EH (cell line): ENCODE measurements around the gene TST.
"Not testable (repeated sequence)": the region's sequence is repeated elsewhere in the genome, so short reads cannot be mapped to it uniquely, and the experiment has no call there.

Experiments used
- DNase-seq: peaks from one replicate; pipeline ENCODE4 v3.0.0-alpha.2; 2015; ENCODE audit warnings: low read depth

TST gene

DNA sequence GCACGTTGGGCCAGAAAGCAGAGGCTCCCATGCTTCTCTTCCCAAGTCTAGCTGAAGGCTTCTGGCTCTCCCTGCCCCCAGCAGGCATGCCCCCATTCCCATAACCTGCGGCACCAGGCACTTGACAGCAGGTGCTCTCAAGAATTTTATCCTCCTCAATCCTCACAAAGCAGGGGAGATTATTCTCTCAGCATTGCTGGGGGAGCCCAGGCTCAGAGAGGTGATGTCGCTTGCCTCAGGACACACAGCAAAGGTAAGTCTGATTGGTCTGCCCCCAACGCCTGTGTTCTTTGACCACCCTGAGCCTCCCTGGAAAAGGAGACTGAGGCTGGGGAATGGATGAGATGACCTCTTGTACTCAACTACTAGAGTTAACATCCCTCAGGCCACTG is 4.8 kb downstream of the TST start:
- DNase-seq = no peak

DNA sequence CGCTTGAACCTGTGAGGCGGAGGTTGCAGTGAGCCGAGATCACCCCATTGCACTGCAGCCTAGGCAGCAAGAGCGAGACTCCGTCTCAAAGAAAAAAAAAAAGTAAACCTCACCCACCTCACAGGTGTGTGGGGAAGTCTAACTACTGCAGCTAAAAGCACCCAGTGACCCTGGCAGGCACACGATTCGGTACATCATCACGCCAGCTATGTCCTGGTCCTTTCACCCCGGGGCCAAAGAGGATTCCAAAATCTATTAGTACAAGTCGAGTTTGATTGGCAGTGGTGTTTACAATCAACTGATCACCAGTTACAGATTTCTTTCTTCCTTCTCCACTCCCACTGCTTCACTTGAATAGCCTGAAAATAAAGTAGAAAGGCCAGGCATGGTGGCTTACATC is 6.3 kb downstream of the TST start:
- DNase-seq = no peak

DNA sequence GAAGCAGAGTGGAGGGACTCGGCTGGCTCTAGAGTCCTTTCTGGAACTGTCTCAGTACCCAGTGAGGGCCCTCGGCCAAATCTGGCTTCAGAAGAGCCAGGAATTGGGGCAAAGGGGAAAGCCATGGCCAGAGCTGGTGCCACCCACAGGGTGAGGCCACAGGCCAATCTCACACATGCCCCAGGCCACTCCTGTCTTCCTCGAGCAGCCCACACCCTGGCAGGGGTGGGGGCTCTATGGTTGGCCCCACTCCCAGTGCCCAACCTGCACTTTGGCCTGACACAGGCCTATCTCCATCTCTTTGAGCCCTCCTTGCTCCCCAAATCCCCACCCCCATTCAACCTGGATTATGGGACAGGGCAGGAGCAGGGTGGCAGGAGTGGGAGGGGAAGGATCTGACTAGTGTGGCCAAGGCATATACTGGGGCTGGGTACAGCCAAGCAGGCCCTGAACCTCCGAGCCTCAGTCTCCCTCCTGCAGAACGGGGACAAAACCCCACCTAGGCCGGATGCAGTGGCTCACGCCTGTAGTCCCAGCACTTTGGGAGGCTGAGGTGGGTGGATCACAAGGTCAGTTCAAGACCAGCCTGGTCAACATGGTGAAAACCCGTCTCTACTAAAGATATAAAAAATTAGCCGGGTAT is 6.9 kb downstream of the TST start:
- DNase-seq = no peak

DNA sequence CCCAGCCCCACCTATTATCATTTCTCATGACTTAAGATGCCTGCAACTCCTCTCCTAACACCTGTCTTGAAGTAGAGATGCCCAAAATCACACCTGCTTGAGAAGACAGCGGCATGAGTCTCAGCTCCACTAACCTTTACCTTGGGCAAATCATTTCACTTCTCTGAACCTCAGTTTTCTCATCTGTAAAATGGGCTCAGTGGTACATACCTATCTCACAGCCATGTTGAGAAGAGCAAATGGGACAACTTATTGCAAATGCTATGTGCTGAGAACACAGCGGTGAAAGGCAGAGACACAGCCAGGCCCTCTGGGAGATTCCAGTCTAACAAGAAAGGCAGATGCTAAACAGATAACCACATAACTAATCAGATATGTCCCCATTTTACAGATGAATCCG is 7.8 kb downstream of the TST start:
- DNase-seq = no peak

DNA sequence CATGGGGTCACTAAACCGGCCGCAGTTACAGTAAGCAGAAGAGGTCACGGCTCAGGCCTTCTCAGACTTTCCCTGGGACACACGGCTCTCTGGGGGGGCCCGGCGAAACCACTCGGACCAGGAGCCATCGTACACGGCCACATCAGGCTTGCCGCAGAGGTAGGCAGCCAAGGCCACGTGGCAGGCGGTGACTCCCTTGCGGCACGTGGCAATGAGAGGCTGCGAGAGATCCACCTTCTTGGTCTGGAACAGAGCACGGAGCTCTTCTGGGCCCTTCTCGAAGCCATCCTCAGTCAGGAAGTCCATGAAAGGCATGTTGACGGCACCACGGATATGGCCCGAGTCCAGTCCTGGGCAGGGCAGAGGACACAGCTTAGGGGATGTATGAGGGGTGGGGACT is 8.3 kb downstream of the TST start:
- no peak for DNase-seq

DNA sequence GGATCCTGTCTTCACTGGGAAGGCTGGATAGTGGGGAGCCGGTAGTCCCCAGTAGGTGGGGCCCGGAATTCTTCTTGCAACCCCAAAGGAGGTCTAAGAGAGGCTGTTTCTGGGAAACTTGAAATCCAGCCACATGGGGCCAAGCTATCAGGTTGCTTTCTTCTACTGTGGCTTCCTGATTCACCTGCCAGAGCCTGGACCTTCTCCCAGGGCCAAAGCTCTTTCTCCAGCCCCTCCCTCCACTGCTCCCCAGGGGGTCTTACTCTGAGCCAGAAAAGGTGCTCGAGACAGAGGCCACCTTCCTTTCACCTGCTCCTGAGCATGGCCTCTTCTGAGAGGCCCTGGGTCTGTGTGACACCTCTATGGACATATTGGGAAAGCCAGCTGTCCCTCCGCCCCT is 9.1 kb downstream of the TST start:
- DNase-seq = no peak

DNA sequence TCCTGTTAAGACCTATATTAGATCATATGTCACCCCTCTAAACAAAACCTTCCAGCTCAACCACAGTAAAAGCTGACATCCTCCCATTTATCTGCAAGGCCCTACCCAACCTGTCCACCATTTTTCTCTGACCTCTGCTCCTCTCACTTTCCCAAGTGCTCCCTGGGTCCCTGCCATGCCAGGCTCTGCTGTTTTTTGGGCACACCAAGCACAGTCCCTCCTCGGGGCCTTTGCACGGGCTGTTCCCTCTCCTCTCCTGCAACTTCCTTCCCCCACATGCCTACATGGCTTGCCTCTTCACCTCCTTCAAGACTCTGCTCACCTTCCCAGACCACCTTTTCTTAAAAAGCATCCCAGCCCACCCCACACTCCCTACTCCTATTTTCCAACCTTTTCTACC is 9.8 kb downstream of the TST start:
- no peak for DNase-seq

DNA sequence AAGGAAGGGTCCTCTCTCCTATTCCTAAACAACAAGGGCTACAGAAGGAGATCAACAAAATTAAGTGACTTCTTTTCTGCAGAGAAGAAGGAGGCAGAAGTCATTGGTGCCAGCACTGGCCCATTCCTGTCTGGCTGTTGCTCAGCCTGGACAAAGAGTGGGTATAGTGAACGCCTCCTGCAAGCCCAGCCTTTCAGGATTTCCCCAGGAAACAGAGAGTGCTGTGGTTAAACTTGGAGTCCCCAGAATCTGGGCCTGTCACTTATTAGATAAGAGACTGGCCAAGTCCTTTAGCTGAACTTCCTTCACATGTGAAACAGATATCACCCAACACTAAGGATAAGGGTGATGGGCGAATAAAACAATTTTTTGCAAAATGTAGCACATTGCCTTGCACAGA is 10.9 kb downstream of the TST start:
- no peak for DNase-seq

DNA sequence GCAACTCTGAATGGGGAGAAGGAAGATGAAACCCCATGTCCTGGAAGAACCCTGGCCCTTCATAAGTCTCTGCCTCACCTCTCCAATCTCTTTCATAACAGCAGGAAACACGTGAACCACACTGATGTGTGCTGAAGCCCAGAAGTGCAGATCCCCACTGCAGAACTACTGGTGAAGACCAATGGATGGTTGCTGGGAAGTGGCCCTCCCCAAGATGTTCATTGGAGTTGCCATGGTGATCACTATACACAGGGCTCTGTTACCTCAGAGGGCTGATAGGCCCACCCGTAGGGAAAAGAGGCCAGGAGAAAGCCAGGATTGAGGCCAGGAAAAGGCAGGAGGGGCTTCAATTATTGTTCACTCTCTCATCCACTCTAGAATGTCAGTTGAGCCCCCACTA is 11.6 kb downstream of the TST start:
- no peak for DNase-seq

DNA sequence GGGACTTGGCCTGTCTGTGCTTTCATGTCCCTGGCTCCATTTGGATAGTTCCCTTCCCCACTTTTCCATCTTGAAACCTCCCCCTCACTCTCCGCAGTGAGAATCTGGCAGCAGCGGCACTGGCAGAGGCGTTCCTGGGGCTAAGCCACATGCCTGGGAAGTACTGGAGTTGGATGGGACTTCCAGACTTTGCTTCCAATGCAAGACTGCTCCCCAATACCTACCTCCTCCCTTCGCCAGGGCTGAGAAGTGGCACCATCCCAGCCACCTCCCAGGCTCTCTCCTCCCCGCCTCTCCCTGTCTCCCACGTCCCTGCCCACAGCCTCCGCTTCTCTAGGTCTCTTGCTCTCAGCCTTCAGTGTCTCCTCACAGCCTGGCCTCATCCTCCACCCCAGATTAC is 16.6 kb downstream of the TST start:
- DNase-seq = no peak

DNA sequence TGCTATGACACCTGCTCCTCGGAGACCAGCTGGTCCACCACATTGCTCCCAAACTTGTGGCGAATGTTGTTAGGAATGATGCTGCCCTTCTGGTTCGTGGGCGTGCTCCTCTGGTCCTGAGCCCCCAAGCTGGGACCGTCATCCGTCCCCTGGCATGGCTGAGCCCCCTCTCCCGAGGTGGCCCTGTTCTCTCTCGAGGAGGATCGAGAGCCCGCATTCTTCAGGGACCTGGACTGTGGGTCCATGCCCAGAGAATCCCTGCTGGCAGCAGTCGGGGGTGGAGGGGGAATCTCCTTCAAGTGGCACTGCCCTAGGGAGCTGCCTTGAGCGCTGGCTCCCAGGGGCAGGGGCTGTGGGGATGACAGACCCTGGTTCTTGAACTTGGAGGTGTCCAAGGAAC is 17.4 kb downstream of the TST start:
- no peak for DNase-seq

DNA sequence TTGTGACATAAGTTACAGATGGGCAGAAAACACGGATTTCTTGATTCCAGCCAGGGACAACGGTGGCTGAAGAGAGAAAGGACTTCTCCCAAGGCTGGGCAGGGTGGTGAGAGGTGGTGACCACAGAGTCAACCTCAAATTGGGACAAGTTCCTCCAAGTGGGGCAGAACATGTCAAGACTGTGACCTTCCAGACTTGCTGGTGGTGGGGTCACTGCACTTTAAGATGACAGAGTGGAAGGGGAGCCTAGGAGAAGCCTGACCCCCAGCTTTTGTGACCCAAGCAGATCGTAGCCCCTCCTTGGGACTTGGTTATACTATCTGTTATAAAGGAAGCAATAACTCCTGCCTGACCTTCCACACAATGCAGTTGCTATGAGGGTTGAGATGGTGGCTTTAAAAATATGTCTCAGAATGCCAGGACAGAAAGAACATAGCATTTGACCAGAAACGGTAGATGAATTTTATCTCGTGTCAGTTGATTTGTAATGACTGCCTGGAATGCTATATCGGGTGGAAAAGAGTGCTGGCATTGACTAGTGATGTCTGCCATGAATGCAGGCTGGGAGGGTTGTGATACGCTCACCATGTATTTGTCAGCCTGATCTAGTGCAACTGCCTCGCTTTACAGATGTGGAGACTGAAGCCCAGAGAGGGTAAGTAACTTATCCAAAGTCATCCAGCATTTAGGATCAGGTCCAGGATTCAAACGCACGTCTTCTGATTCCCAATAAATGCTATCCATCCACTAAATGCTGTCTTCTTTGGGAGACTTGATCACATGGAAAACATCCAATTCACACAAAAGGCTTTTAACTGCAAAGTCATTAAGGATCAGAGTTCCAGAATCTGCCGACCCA is 18.3 kb downstream of the TST start:
- DNase-seq = no peak

DNA sequence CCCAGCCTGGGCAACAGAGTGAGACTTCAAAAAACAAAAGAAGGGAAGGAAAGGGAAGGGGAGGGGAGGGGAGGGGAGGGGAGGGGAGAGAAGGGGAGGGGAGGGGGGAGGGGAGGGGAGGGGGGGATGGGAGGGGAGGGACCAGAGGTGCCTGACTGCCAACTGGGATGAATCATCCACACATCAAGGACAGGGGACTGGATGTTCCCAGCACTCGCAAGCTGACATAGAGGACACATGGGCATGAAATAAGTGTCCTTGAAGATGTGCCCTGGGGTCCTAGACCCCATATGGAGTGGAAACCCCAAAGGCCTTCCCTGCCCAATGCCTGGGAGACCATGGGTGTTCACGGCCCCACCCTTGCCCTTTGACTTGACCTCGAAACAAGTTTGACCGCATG is 19.8 kb downstream of the TST start:
- peak; percentile 7 for DNase-seq

DNA sequence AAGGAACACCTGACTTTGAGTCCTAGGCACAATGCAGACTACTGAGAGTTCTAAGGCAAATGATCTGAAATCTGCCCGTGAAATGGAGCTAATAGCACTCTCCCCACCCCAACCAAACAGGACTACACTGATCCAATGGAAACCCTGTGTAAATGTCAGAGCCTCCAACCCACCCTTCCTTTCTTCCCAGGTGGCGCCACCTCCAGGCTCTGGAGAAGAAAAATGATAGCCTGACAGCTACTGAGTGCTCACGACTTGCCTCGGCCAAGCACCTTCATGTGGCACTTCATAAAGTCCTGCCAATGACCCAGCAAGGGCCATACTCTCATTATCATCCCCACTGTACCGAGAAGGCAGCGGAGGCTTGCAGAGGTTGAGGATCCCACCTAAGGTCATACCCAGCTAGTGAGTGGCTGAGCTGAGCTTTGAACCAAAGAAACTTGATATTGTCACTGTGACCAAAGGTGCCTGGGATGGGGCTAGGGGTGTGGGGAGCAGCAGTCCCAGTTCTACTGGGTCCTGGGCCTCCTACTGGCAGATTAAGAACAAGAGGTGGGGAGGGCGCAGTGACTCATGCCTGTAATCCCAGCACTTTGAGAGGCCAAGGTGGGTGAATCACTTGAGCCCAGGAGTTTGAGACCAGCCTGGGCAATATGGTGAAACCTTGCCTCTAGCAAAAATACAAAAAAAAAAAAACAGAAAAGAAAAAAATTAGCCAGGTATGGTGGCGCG is 20.5 kb downstream of the TST start:
- peak; percentile 25 for DNase-seq

DNA sequence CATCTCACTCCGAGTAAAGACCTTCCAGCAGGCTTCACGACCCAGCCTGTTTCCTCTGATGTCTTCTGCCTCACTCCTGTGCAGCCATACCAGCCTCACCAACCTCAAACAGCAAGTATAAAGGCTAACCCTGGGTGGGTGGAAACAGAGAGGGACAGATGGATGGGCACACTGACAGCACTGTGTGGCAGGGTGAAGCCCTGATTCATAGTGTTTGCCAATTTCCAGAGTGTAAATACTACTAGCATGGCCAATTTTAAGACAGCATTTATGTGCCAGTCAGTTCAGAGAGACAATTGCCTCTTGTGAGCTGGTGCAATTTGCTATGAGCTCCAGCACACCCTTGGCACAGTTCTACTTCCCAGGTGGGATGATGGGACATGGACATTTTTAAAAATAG is 21.5 kb downstream of the TST start:
- no peak for DNase-seq

DNA sequence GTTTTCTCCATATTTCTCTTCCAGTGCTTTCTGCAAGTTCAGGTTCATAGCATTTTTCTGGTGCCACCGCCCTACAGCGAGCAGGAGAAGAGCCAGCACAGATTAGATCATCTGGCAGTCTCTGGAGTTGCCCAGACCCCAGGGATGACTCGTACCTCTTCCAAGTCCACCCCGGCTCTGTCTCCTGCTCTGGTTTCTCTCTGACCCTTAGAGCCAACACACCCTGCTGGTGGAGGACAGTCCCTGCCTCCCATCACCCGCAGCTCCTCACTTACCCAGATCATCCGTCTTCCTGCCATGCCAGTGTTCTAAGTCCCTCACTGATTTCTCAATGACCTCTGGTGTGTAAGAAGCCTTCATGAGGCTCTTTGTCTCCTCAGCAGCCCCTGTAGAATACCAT is 28.0 kb downstream of the TST start:
- DNase-seq = no peak

DNA sequence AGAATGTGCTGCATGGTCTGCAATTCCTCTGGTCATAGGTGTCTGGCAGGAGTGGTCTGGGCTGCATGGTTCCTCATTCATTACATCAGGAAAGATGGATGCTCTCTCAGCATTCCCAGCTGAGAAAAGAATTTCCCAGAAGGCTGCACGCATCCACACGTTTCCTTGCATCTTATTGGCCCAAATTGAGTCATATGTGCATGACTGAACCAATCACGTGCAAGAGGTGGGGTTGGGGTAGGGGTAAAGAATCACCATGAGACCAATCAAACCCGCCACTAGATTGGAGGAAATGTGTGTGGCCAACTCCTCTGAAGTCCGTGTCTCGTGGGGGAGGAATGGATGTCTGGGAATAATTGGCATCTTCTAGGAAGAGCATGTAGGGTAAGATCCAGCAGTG is 28.8 kb downstream of the TST start:
- DNase-seq = no peak

DNA sequence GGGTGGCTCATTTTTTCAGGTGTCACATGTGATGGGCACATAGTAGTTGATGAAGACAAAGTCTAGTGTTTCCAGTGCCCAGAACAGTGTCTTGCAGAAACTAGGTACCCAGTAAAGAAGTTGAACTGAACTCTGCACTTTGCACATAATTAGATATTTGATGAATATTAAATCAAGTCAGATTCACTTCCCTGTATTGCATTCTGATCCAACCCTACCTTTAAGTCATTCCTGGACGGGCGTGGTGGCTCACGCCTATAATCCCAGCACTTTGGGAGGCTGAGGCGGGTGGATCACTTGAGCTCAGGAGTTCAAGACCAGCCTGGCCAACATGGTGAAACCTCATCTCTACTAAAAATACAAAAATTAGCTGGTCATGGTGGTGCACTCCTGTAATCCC is 30.2 kb downstream of the TST start:
- not testable (repeated sequence) for DNase-seq

DNA sequence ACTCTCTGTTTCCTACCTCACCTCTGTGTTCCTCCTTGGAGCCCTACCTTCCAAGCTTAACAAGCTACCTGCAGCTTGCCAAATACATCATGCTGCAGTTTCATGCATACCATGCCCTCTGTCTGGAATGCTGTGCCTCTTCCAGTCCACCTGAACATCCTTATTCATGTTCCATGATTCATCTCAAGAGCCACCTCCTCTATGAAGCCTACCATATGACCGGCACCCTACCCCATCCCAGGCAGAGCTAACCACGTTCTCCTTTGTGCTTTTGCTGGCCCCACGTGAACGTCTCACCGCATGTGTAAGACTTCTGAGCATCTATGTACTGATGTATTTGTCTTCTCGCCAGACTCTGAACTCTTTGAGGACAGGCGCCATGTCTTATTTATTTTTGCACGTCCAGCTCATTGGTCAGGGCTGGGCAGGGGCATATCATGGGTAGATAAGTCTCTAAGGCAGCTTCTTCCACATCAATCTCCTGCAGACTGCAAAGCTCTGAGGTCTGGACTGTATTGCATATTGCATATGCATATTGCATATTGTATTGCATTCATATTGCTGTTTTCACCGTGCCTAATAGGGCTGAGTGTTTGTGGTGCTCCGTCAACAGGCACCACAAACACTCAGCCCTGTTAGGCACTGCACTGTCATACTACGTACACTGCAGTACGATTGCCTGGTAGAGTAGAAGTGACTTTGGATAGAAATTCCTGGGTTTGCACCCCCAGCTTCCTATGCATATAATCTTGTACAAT is 31.0 kb downstream of the TST start:
- DNase-seq = no peak

DNA sequence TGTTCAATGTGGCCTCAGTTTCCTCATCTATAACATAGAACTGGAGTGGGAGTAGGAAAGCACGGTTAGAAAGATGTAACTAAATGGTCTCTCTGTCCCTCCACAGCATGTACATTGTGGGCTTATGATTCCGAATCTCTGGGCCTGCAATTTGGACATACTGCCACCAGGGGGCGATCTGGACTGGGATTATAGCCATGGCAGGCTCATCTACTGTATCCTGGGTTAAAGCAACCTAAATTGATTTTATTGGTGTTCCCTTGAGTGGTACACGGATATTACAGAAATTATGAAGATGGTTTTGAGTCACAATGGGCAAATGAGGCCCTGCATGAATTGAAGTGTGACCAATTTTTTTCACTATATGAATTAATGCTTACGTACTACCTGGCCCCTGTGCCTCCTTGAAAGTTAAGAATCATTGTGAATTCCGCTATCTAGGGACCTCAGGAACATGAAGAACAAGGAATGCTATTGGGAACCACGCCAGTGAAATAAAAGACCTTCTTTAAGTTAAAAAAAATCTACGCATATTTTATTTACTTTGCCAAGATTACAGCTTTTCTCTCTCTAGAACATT is 32.9 kb downstream of the TST start:
- no peak for DNase-seq

DNA sequence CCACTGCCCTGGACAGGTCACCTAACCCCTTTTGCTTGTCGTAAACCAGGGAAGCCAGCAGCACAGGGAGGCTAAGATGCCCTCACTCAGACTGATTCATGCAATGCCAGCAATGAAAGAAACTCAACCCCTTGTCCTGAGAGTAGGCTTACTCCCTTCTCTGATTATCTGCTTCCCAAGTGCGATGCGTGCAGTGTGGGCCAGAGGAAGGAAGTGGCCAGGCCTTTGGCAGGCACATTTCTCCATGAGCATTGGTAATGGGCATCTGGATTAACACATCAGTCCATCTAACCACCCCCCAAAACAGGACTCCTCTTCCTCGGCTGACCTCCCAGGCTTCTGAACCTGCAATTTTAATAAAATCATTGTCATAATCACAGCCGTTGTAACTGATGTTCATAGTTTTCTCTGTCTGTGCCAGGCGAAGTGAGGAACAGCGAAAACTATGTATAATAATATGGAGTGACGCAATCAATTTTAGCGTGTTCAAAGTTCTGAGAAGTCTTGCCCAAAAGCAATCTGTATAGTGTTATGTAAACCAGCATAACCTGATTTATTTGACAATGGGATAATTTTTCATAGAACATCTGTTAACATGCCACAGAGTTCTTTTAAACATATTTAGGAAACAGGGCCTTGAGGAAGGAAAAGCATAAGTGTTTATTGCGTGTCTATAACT is 33.9 kb downstream of the TST start:
- DNase-seq = no peak

DNA sequence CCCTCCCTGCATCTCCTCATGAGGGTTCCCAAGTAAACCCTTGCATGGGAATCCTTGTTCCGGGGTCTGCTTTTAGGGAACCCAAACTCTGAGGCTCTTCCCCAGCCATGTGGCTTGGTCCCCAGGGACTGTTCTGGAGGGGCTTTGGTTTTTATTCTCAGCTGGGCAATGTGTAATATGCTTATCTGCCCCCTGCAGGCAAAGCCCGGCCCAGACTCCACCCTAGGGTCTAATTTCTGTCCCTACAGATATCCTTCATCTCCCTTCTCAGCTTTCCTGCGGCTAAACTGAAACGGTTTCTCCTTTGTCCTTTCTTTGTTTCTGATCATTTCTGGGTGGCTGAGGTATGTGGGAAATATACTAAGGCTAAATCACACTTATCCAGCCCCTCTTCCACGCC is 37.1 kb downstream of the TST start:
- no peak for DNase-seq
